H9 (cell line): Measurements from ENCODE around the gene CEP97. TPM values are rescaled to one million over a fixed set of nuclear protein-coding genes. Genes with fewer than 3 reads are reported as not detected.

ENCODE experiments used
- DNase-seq: peaks from one replicate; pipeline ENCODE4 v3.0.0-alpha.2; 2017
- H2AFZ ChIP-seq: one replicate; pipeline ENCODE4 v1.6.1; 2013; ENCODE audit warnings: mild to moderate bottlenecking, low read length, control low read depth, moderate library complexity
- H2AK5ac ChIP-seq: 2 replicates; pipeline ENCODE4 v1.6.1; 2013; ENCODE audit warnings: low read length, control low read depth, mixed read lengths; ENCODE audit not compliant: insufficient read length
- H2BK120ac ChIP-seq: one replicate; pipeline ENCODE4 v1.6.1; 2013; ENCODE audit warnings: low read depth, mild to moderate bottlenecking, low read length, control low read depth, inconsistent platforms; ENCODE audit not compliant: poor library complexity, severe bottlenecking
- H2BK12ac ChIP-seq: 2 replicates; pipeline ENCODE4 v1.6.1; 2013; ENCODE audit warnings: low read length, control low read depth, mixed read lengths, low read depth; ENCODE audit not compliant: insufficient read length
- H2BK15ac ChIP-seq: 2 replicates; pipeline ENCODE4 v1.6.1; 2013; ENCODE audit warnings: low read depth, low read length, control low read depth
- H2BK20ac ChIP-seq: one replicate; pipeline ENCODE4 v1.6.1; 2013; ENCODE audit warnings: low read depth, mild to moderate bottlenecking, low read length, control low read depth, inconsistent platforms; ENCODE audit not compliant: poor library complexity, severe bottlenecking
- H2BK5ac ChIP-seq: 2 replicates; pipeline ENCODE4 v1.6.1; 2013; ENCODE audit warnings: low read length, control low read depth, mixed read lengths; ENCODE audit not compliant: insufficient read length
- H3K14ac ChIP-seq: 2 replicates; pipeline ENCODE4 v1.6.1; 2013; ENCODE audit warnings: low read length, control low read depth; ENCODE audit not compliant: insufficient read depth
- H3K18ac ChIP-seq: 2 replicates; pipeline ENCODE4 v1.6.1; 2013; ENCODE audit warnings: low read depth, mild to moderate bottlenecking, mixed read lengths, low read length, control low read depth; ENCODE audit not compliant: insufficient read length
- H3K23ac ChIP-seq: 2 replicates; pipeline ENCODE4 v1.6.1; 2013; ENCODE audit warnings: low read length, control low read depth, mixed read lengths, low read depth; ENCODE audit not compliant: insufficient read length
- H3K23me2 ChIP-seq: 2 replicates; pipeline ENCODE4 v1.6.1; 2013; ENCODE audit warnings: low read depth, mild to moderate bottlenecking, mixed read lengths, low read length, control low read depth; ENCODE audit not compliant: insufficient read length, poor library complexity, severe bottlenecking
- H3K27ac ChIP-seq: 2 replicates; pipeline ENCODE4 v1.5.1; 2013; ENCODE audit warnings: low read length, control low read depth, mixed read lengths, low read depth; ENCODE audit not compliant: insufficient read length
- H3K27me3 ChIP-seq: 2 replicates; pipeline ENCODE4 v1.6.1; 2013; ENCODE audit warnings: low read length, control low read depth, inconsistent platforms; ENCODE audit not compliant: insufficient read depth
- H3K4ac ChIP-seq: 2 replicates; pipeline ENCODE4 v1.6.1; 2013; ENCODE audit warnings: low read depth, mild to moderate bottlenecking, control low read depth, inconsistent platforms, low read length, moderate library complexity
- H3K4me1 ChIP-seq: 2 replicates; pipeline ENCODE4 v1.6.1; 2013; ENCODE audit warnings: low read length, control low read depth, inconsistent platforms; ENCODE audit not compliant: insufficient read depth
- H3K4me2 ChIP-seq: 2 replicates; pipeline ENCODE4 v1.6.1; 2013; ENCODE audit warnings: low read length, control low read depth, mixed read lengths; ENCODE audit not compliant: insufficient read length, insufficient read depth
- H3K56ac ChIP-seq: 2 replicates; pipeline ENCODE4 v1.6.1; 2013; ENCODE audit warnings: low read depth, mild to moderate bottlenecking, mixed read lengths, low read length, control low read depth; ENCODE audit not compliant: insufficient read length
- H3K79me1 ChIP-seq: 2 replicates; pipeline ENCODE4 v1.6.1; 2013; ENCODE audit warnings: low read depth, mild to moderate bottlenecking, moderate library complexity, low read length, control low read depth, inconsistent platforms; ENCODE audit not compliant: insufficient read depth, poor library complexity, severe bottlenecking
- H3K79me2 ChIP-seq: 2 replicates; pipeline ENCODE4 v1.6.1; 2013; ENCODE audit warnings: low read length, control low read depth, inconsistent platforms; ENCODE audit not compliant: insufficient read depth
- H3K9ac ChIP-seq: 2 replicates; pipeline ENCODE4 v1.6.1; 2013; ENCODE audit warnings: low read length, control low read depth, mixed read lengths; ENCODE audit not compliant: insufficient read length; ENCODE audit errors: extremely low read depth
- H3K9me3 ChIP-seq: one replicate; pipeline ENCODE4 v1.6.1; 2013; ENCODE audit warnings: low read depth, low read length, inconsistent platforms; ENCODE audit not compliant: control insufficient read depth
- H3T11ph ChIP-seq: one replicate; pipeline ENCODE4 v1.6.1; 2013; ENCODE audit warnings: mild to moderate bottlenecking, low read length, control low read depth, inconsistent platforms
- H4K20me1 ChIP-seq: one replicate; pipeline ENCODE4 v1.6.1; 2013; ENCODE audit not compliant: control insufficient read depth, insufficient read length, insufficient read depth
- H4K5ac ChIP-seq: 2 replicates; pipeline ENCODE4 v1.6.1; 2013; ENCODE audit warnings: low read depth, mild to moderate bottlenecking, mixed read lengths, low read length, control low read depth; ENCODE audit not compliant: insufficient read length
- H4K8ac ChIP-seq: replicated peaks from 2 replicates; pipeline ENCODE4 v1.6.1; 2013; ENCODE audit warnings: low read length, control low read depth, mixed read lengths, low read depth; ENCODE audit not compliant: insufficient read length
- H4K91ac ChIP-seq: 2 replicates; pipeline ENCODE4 v1.6.1; 2013; ENCODE audit warnings: low read depth, mild to moderate bottlenecking, moderate library complexity, mixed read lengths, low read length, control low read depth; ENCODE audit not compliant: insufficient read length
- H3K27ac Mint-ChIP-seq, 3 experiments: 2 replicates in 2 of 3; 3 replicates in 1 of 3; pipeline ENCODE4 v1.8.0; 2020 to 2021; ENCODE audit warnings: mixed read lengths in 3 of 3, mild to moderate bottlenecking in 1 of 3, moderate library complexity in 1 of 3
- H3K27me3 Mint-ChIP-seq: 2 replicates; pipeline ENCODE4 v1.8.0; 2021; ENCODE audit warnings: low read depth, mild to moderate bottlenecking, moderate library complexity, mixed read lengths
- H3K36me3 Mint-ChIP-seq, 3 experiments: 2 replicates in 2 of 3; 3 replicates in 1 of 3; pipeline ENCODE4 v1.8.0; 2020 to 2021; ENCODE audit warnings: low read depth in 3 of 3, mixed read lengths in 3 of 3; ENCODE audit not compliant: insufficient read depth in 1 of 3
- H3K4me1 Mint-ChIP-seq, 2 experiments: 2 replicates each; pipeline ENCODE4 v1.8.0; 2020; ENCODE audit warnings: mixed read lengths in 2 of 2
- H3K4me3 Mint-ChIP-seq, 2 experiments: 2 replicates in 1 of 2; 3 replicates in 1 of 2; pipeline ENCODE4 v1.8.0; 2020 to 2021; ENCODE audit warnings: mild to moderate bottlenecking in 2 of 2, mixed read lengths in 2 of 2, moderate library complexity in 1 of 2
- H3K9me3 Mint-ChIP-seq, 2 experiments: 2 replicates in 1 of 2; 3 replicates in 1 of 2; pipeline ENCODE4 v1.8.0; 2020; ENCODE audit warnings: mild to moderate bottlenecking in 2 of 2, mixed read lengths in 2 of 2, moderate library complexity in 1 of 2
- WGBS: extraction: QIAGEN DNeasy Blood & Tissue Kit; methylation state at CpG from one replicate; pipeline ENCODE4 v1.1.7; 2013; ENCODE audit warnings: missing lambda C conversion rate, low lambda C conversion rate, mixed read lengths; ENCODE audit not compliant: insufficient read length; ENCODE audit errors: extremely low coverage; 5-methylcytosine and 5-hydroxymethylcytosine counted together
- total RNA-seq: library from RNA; stranded (reverse); gene quantifications from 2 replicates; pipeline ENCODE4 v1.2.1, GENCODE V29; 2021
- TF ChIP-seq, protein P1 (sequence below): fragments of 200-600 bp; sonication (generic); conservative IDR thresholded peaks from 3 replicates; pipeline ENCODE4 v1.8.0; 2021; ENCODE audit warnings: antibody characterized with exemption, mild to moderate bottlenecking

Gene CEP97
- total RNA-seq, 1 experiment from 2014 or later = 13.9 TPM

GRCh38 chr3:101702726-101703125, 21.7 kb upstream of the CEP97 start:
- H2BK20ac ChIP-seq = no peak overlapping the region
- H2AK5ac ChIP-seq = no peak overlapping the region
- no peaks in the 10 kb centered on the region; a peak in 2 of 5 replicates for H3K9me3 Mint-ChIP-seq
- no peak overlapping the region for H3K18ac ChIP-seq
- no CpG with 5 or more reads among the region's 1 CpG for WGBS
- no peak overlapping the region for H3T11ph ChIP-seq
- H3K23me2 ChIP-seq = no peaks in the 10 kb centered on the region
- TF ChIP-seq, protein P1, sequence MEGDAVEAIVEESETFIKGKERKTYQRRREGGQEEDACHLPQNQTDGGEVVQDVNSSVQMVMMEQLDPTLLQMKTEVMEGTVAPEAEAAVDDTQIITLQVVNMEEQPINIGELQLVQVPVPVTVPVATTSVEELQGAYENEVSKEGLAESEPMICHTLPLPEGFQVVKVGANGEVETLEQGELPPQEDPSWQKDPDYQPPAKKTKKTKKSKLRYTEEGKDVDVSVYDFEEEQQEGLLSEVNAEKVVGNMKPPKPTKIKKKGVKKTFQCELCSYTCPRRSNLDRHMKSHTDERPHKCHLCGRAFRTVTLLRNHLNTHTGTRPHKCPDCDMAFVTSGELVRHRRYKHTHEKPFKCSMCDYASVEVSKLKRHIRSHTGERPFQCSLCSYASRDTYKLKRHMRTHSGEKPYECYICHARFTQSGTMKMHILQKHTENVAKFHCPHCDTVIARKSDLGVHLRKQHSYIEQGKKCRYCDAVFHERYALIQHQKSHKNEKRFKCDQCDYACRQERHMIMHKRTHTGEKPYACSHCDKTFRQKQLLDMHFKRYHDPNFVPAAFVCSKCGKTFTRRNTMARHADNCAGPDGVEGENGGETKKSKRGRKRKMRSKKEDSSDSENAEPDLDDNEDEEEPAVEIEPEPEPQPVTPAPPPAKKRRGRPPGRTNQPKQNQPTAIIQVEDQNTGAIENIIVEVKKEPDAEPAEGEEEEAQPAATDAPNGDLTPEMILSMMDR = no peak
- no peaks in the 10 kb centered on the region for H4K20me1 ChIP-seq
- no peak for DNase-seq
- H3K14ac ChIP-seq = no peak overlapping the region
- H3K27me3 Mint-ChIP-seq = no peaks in the 10 kb centered on the region
- no peak overlapping the region for H3K27ac Mint-ChIP-seq
- no peaks in the 10 kb centered on the region for H3K79me1 ChIP-seq
- H3K4me3 Mint-ChIP-seq = no peak overlapping the region
- H3K23ac ChIP-seq = no peak overlapping the region
- H3K4me2 ChIP-seq = no peak overlapping the region
- H3K27ac ChIP-seq = no peak overlapping the region
- no peak overlapping the region for H3K4ac ChIP-seq
- no peak overlapping the region for H3K9ac ChIP-seq
- peaks cover 30 to 34% of the 10 kb centered on the region in 2 experiments for H3K4me1 Mint-ChIP-seq
- no peak overlapping the region for H4K8ac ChIP-seq
- no peak overlapping the region for H4K5ac ChIP-seq
- no peak overlapping the region for H2BK120ac ChIP-seq
- H3K36me3 Mint-ChIP-seq = peaks cover 0 to 13% (median 0%) of the 10 kb centered on the region in 3 experiments; a peak in 2 of 7 replicates
- no peak overlapping the region for H2BK5ac ChIP-seq
- H3K27me3 ChIP-seq = no peaks in the 10 kb centered on the region
- H3K79me2 ChIP-seq = no peaks in the 10 kb centered on the region
- no peaks in the 10 kb centered on the region for H3K4me1 ChIP-seq
- H3K56ac ChIP-seq = no peak overlapping the region
- H4K91ac ChIP-seq = no peak overlapping the region
- no peak overlapping the region for H2BK12ac ChIP-seq
- H2BK15ac ChIP-seq = no peak overlapping the region
- no peak overlapping the region for H2AFZ ChIP-seq
- H3K9me3 ChIP-seq = no peaks in the 10 kb centered on the region
